Fibroblast of lung (primary cell): Measurements from ENCODE around the gene KCNMA1.

ENCODE experiments used
- CTCF ChIP-seq, 2 donors: IDR thresholded peaks in 1 of 2; conservative IDR thresholded peaks in 1 of 2; 1 replicate in 1 of 2; 2 replicates in 1 of 2; pipeline ENCODE4 v1.5.1; 2011 to 2012; ENCODE audit warnings: low read length in 2 of 2, control low read depth in 1 of 2, inconsistent platforms in 1 of 2, low read depth in 1 of 2, mild to moderate bottlenecking in 1 of 2
- EZH2 ChIP-seq: IDR thresholded peaks from 2 replicates; pipeline ENCODE4 v1.5.1; 2012; ENCODE audit warnings: low read length, control low read depth, mild to moderate bottlenecking; ENCODE audit errors: missing control alignments

GRCh38 chr10:77581738-77582137, 55.9 kb downstream of the KCNMA1 start:
- TF ChIP-seq CTCF (conservative IDR thresholded peaks at IDR 0.05 in 1 of 2, IDR thresholded peaks at IDR 0.05 in 1 of 2; ENCODE audit: low read depth in 1 of 2, low read length in 2 of 2) (no peak), EZH2 (no peak)
